ENCODE data around the gene ELAPOR1. TPM values are rescaled to one million over a fixed set of nuclear protein-coding genes. Genes with fewer than 3 reads are reported as not detected.

The ELAPOR1 gene
- total RNA-seq, 1 donor from 2014 or later: 0.25 TPM

- intact Hi-C loops (cut with DNase I): no loop called here
- peak in 1 of 2 donors; percentile 82 for TF ChIP-seq POLR2A (IDR thresholded peaks at IDR 0.05)
- peak; percentile 16 to 36 (median 23) for TF ChIP-seq CTCF (IDR thresholded peaks at IDR 0.05)
- TF ChIP-seq POLR2AphosphoS5 (IDR thresholded peaks at IDR 0.05; ENCODE audit: insufficient read depth in 1 of 2, low read depth in 1 of 2): peak; percentile 99
- no peaks in the 10 kb centered on the region for H3K9me3 ChIP-seq
- peak within 1 kb of the TSS; percentile 89 for H3K27ac ChIP-seq
- peak in 1 of 2 donors; percentile 93 for DNase-seq (ENCODE audit: extremely low spot score in 2 of 2)
- H3K36me3 ChIP-seq: no peaks in the 10 kb centered on the region
- peak within 1 kb of the TSS; percentile 70 to 83 for H3K4me3 ChIP-seq
- H3K27me3 ChIP-seq: no peaks in the 10 kb centered on the region
- H3K4me1 ChIP-seq: peaks cover 19% of the 10 kb centered on the region
Observed at GRCh38 chr1:109075531-109076490, 38.1 kb upstream of the ELAPOR1 start, which contains the start of gene TAF13. TSS of gene TAF13 (minus strand) at chr1:109076003. CDS start at chr1:109075947, 56 bp downstream.

- H3K36me3 ChIP-seq: no peaks in the 10 kb centered on the region
- TF ChIP-seq POLR2AphosphoS5 (IDR thresholded peaks at IDR 0.05; ENCODE audit: insufficient read depth in 1 of 2, low read depth in 1 of 2): no peak
- no peak for TF ChIP-seq CTCF (IDR thresholded peaks at IDR 0.05)
- no peak for TF ChIP-seq POLR2A (IDR thresholded peaks at IDR 0.05)
- intact Hi-C loops (cut with DNase I): no loop called here
- H3K4me1 ChIP-seq: peaks cover 19% of the 10 kb centered on the region
- no peak overlapping the region for H3K4me3 ChIP-seq
- no peaks in the 10 kb centered on the region for H3K9me3 ChIP-seq
- H3K27ac ChIP-seq: no peak overlapping the region
- no peaks in the 10 kb centered on the region for H3K27me3 ChIP-seq
- no peak for DNase-seq (ENCODE audit: extremely low spot score in 2 of 2)
Observed at GRCh38 chr1:109078317-109078716, 35.6 kb upstream of the ELAPOR1 start.

DNA sequence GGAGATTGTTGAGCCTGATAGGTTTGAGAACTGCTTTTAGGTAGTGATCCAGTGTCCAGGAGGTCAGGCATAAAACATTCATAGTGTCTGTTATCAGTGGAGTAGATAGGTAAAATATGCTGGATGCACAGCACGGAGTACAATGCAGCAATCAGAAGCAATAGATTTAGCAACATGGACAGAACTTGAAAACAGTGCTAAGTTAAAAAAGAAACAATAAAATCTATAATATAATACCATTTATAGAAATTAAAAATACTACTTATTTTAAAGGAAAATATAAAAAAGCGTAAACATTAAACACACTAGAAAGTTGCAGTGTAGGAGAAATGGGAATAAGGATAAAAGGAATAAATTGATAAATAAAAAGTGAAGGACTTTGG is 34.7 kb upstream of the ELAPOR1 start:
- TF ChIP-seq POLR2A (IDR thresholded peaks at IDR 0.05): no peak
- TF ChIP-seq POLR2AphosphoS5 (IDR thresholded peaks at IDR 0.05; ENCODE audit: insufficient read depth in 1 of 2, low read depth in 1 of 2): no peak
- TF ChIP-seq CTCF (IDR thresholded peaks at IDR 0.05): no peak
- peak overlapping the region; percentile 77 for H3K27ac ChIP-seq
- no peaks in the 10 kb centered on the region for H3K36me3 ChIP-seq
- no peak for DNase-seq (ENCODE audit: extremely low spot score in 2 of 2)
- intact Hi-C loops (cut with DNase I): no loop called here
- H3K4me3 ChIP-seq: peak overlapping the region in 1 of 2 donors; percentile 1
- peaks cover 19% of the 10 kb centered on the region for H3K4me1 ChIP-seq
- H3K27me3 ChIP-seq: no peaks in the 10 kb centered on the region
- H3K9me3 ChIP-seq: no peaks in the 10 kb centered on the region

DNA sequence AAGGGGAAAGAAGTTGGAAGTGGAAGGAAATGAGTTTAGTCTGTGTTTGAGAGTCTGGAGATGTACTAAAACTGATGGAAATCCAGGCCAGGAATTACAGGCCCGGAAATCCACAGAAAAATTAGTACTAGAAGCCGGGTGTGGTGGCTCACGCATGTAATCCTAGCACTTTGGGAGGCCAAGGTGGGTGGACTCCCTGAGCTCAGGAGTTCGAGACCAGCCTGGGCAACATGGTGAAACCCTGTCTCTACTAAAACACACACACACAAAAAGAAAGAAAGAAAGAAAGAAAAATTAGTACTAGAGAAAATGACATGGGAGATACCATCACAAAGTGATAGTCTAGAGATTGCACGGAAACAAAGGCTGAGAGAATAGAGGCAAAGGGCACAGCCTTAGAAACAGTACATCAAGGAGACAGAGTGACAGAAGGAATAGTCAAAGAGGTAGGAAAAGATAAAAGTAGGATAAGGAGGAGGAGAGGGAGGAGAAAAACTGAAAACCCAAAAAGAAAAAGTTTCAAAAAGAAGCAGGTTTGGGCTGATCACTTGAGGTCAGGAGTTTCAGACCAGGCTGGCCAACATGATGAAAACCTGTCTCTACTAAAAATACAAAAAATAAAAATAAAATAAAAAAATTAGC is 33.4 kb upstream of the ELAPOR1 start:
- DNase-seq (ENCODE audit: extremely low spot score in 2 of 2): no peak
- Histone ChIP-seq H3K27me3 (no peaks in the 10 kb centered on the region), H3K27ac (peak overlapping the region; percentile 77), H3K4me1 (peaks cover 7% of the 10 kb centered on the region), H3K36me3 (no peaks in the 10 kb centered on the region), H3K4me3 (no peak overlapping the region), H3K9me3 (no peaks in the 10 kb centered on the region)
- intact Hi-C loops (cut with DNase I): no loop called here
- TF ChIP-seq POLR2A (IDR thresholded peaks at IDR 0.05): no peak
- no peak for TF ChIP-seq POLR2AphosphoS5 (IDR thresholded peaks at IDR 0.05; ENCODE audit: insufficient read depth in 1 of 2, low read depth in 1 of 2)
- no peak for TF ChIP-seq CTCF (IDR thresholded peaks at IDR 0.05)
